HG03095 (cell line): ENCODE data around the gene SMAD6.
"Not testable (repeated sequence)": the region's sequence is repeated elsewhere in the genome, so short reads cannot be mapped to it uniquely, and the experiment has no call there.

Experiments
- ATAC-seq: cut with Tn5 transposase; IDR thresholded peaks from one replicate; pipeline ENCODE4 v1.9.1; 2021; ENCODE audit warnings: moderate library complexity; ENCODE audit not compliant: unreplicated experiment

SMAD6 gene

DNA sequence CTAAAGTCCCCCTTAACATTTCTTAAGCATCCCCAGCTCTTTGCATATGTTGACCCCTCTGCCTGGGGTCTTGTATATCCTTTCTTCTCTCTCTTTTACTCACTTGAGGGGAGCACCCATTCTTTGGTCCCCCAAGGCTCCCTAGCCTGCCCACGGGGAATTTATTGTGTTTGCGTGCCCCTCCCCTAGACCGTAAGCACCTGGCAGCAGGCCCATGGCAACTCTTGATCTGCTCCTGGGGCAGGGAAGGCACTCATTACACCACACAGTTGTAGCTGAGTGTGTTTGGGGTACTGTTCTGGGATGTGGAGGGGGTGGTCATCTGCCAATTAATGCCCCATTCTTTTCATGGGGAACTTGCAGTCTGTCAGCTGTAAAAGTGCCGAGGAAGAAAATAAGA lies 27.3 kb upstream of the SMAD6 start:
- no peak for ATAC-seq

- no peak for ATAC-seq
Measured at GRCh38 chr15:66675446-66675845, 26.6 kb upstream of the SMAD6 start.

DNA sequence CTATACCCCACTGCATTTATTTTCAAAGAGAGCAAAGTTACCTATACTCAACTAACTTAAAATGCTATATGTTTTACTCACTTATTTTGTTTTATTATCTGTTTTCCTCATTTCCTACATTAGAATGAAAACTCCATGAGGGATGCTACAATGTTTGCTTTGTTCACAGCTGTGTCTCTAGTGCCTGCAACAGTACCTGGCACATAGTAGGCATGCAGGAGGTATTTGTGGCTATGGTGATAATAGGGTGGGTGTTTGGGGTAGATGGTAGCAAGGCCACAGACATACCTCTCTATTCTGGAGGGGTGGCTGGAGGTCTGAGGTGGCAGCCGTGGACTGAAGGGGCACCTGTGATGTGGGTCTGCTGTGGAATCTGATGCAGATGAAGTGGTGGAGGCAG lies 24.7 kb upstream of the SMAD6 start:
- ATAC-seq, result no peak

GRCh38 chr15:66679061-66679656 lies 22.9 kb upstream of the SMAD6 start:
- ATAC-seq, result no peak

DNA sequence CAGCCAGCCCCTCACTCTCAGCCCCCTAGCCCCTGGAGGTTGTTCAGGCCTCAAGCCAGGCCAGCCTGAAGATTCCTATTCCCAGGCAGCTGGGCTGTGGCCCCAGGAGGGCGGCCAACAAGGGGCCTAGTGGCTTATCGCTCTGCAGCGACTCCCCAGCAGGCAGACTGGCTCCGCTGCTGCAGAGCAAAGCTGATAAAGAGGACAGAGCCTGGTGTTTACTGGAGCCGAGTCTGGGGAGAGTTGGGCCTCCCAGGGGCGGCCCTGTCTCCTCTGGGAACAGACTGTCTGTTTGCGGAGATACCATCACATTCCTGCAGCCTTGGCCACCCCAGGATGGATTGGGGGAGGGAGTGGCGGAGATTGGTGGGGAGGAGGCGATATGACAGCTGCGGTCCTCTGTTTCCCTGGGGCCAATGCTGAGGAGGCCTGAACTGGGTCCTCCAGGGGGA lies 22.4 kb upstream of the SMAD6 start:
- no peak for ATAC-seq

DNA sequence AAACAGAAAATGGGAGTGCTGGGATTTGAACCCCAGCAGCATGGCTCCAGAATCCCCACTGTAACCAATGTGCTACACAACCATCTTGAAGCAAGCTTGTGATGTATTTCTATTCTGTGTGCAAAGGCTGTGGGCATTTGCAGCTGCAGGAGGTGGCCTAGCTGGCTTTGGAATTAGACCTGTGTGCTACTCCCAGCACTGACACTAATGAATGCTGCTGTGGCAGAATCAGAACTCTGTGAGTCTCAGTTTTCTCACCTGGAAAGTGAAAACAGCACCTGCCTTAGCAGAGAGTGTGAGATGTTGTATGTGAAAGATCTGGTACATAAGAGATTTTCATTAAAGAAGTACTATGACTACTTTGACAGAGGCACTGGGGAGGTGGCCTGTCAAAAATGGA lies 21.5 kb upstream of the SMAD6 start:
- ATAC-seq, result no peak

DNA sequence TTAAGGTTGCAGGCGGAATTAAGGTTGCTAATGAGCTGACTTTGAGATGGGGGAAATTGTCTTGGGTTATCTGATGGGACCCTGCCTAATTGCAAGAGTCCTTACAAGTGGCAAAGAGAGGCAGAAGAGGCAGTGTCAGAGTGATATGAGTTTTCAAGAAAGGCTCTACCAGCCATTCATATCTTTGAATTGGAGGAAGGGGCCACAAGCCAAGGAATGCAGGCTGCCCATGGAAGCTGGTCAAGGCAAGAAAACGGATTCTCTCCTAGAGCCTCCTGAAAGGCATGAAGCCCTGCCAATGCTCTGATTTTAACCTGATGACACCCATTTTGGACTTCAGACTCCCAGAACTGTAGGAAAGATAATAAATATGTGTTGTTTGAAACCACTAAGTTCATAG lies 20.6 kb upstream of the SMAD6 start:
- no peak for ATAC-seq

- no peak for ATAC-seq
Measured at GRCh38 chr15:66682246-66682645, 19.8 kb upstream of the SMAD6 start.

DNA sequence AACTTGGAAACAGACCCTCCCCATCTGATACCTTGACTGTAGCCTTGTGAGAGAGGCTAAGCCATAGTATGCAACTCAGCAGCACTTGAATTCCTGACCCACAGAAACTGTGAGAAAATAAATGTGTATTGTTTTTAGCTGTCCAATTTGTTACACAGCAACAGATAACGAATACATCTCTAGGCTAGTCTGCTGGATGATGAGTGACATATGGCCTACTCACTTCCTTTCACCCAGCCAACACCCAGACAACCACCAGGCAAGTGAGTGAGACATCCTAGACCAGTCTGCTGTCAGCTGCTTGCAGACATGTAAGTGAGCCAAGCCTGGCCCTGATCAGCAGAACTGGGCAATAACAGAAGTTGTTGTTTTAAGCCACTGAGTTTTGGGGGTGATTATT lies 19.2 kb upstream of the SMAD6 start:
- ATAC-seq, result no peak

- no peak for ATAC-seq
Measured at GRCh38 chr15:66684136-66684681, 17.8 kb upstream of the SMAD6 start.

- ATAC-seq, result no peak
Measured at GRCh38 chr15:66685638-66686150, 16.3 kb upstream of the SMAD6 start.

DNA sequence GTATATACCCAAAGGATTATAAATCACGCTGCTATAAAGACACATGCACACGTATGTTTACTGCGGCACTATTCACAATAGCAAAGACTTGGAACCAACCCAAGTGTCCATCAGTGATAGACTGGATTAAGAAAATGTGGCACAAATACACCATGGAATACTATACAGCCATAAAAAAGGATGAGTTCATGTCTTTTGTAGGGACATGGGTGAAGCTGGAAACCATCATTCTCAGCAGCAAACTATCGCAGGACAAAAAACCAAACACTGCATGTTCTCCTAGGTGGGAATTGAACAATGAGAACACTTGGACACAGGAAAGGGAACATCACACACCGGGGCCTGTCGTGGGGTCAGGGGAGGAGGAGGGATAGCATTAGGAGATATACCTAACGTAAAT lies 11.1 kb upstream of the SMAD6 start:
- ATAC-seq, result not testable (repeated sequence)

DNA sequence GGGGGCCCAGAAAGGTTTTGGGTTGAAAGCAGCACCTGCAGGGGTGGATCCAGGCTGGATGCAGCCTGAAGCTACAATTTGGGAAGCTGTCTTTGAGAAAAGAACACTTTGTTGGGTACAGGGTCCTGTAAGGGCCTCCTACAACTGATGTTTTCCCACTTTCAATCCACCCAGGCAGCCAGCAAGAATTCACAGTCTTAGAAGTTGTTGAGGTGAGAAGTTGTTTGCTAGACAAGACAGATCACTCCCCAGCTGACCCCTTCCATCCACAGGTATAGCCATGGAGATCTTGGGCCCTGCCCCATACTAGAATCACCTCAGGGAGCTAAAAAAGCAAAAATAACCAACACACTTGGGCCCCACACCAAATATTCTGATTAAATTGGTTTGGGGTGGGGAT lies 10.3 kb upstream of the SMAD6 start:
- no peak for ATAC-seq

GRCh38 chr15:66692391-66692790 lies 9.6 kb upstream of the SMAD6 start:
- ATAC-seq, result no peak

GRCh38 chr15:66692808-66693596 lies 9.0 kb upstream of the SMAD6 start:
- ATAC-seq, result no peak

GRCh38 chr15:66696770-66697169 lies 5.3 kb upstream of the SMAD6 start:
- no peak for ATAC-seq

GRCh38 chr15:66698318-66698961 lies 3.6 kb upstream of the SMAD6 start:
- no peak for ATAC-seq

DNA sequence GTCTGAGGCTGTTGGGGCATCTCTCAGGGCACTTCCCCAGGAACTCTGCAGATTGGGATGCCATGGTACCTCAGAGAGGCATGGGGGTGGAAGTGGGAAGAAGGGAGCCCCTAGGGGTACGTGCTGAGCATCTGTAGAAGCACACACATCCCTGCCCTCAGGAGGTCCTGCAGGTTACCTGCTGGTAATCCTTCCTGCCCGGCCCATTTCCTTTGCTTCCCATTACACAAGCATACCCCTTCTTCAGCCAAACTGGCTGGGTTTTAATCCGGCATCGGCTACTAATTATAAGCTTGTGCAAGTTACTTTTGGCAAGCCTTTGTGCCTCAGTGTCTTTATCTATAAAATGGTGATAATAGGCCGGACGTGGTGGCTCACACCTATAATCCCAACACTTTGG lies 3.1 kb upstream of the SMAD6 start:
- no peak for ATAC-seq

DNA sequence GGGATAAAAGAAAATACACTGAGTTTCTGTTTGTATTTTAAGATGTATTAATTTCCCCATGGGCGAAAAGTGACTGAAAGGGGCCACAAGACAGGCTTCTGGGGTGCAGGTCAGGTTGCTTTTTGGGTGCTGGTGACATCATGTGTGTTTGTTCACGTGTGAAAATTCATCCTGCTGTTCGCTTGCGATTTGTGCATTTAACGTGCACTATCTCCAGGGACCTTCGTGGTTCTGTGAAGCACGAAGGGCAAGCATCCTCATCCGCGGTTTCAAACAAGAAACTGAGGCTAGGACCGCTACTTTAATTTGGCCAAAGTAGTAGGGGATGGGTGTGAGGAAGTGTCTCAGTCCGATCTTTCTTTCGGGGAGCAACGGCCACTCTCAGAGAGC lies 1.6 kb upstream of the SMAD6 start:
- ATAC-seq, result no peak

GRCh38 chr15:66700802-66701421 lies 1.1 kb upstream of the SMAD6 start:
- peak; percentile 61 for ATAC-seq

GRCh38 chr15:66701422-66702034 lies 508 bp upstream of the SMAD6 start:
- ATAC-seq, result peak; percentile 12
